Stomach smooth muscle (tissue), 2 donors: ENCODE data around the gene C3orf52.

ENCODE experiments used
- H3K27ac ChIP-seq: one replicate; pipeline ENCODE4 v1.7.0; 2013; ENCODE audit warnings: mild to moderate bottlenecking, low read length, inconsistent platforms
- H3K27me3 ChIP-seq, 2 donors: one replicate each; pipeline ENCODE4 v1.7.0; 2013; ENCODE audit warnings: low read length in 2 of 2; ENCODE audit not compliant: insufficient read depth in 2 of 2, control insufficient read depth in 1 of 2
- H3K36me3 ChIP-seq, 2 donors: one replicate each; pipeline ENCODE4 v1.7.0; 2013; ENCODE audit warnings: low read length in 2 of 2; ENCODE audit not compliant: control insufficient read depth in 2 of 2, insufficient read depth in 2 of 2
- H3K4me1 ChIP-seq: one replicate; pipeline ENCODE4 v1.7.0; 2013; ENCODE audit warnings: low read length; ENCODE audit not compliant: control insufficient read depth, insufficient read depth
- H3K4me3 ChIP-seq, 2 donors: one replicate each; pipeline ENCODE4 v1.7.0; 2013; ENCODE audit warnings: low read length in 2 of 2
- H3K9ac ChIP-seq, 2 donors: one replicate each; pipeline ENCODE4 v1.7.0; 2013; ENCODE audit warnings: low read length in 2 of 2, mild to moderate bottlenecking in 1 of 2
- H3K9me3 ChIP-seq, 2 donors: one replicate each; pipeline ENCODE4 v1.7.0; 2013; ENCODE audit warnings: low read length in 2 of 2; ENCODE audit not compliant: control insufficient read depth in 2 of 2
- donor health status: healthy.
- donor health status: Pancreatic carcinoma.

C3orf52 gene

GRCh38 chr3:112130638-112130993, 44.4 kb downstream of the C3orf52 start:
- Histone ChIP-seq H3K9me3 (no peaks in the 10 kb centered on the region), H3K36me3 (no peaks in the 10 kb centered on the region), H3K4me1 (no peaks in the 10 kb centered on the region), H3K27me3 (no peaks in the 10 kb centered on the region), H3K27ac (no peak overlapping the region), H3K9ac (no peak overlapping the region), H3K4me3 (no peak overlapping the region)

- Histone ChIP-seq H3K9ac (no peak overlapping the region), H3K4me3 (no peak overlapping the region), H3K9me3 (no peaks in the 10 kb centered on the region), H3K27me3 (no peaks in the 10 kb centered on the region), H3K4me1 (no peaks in the 10 kb centered on the region), H3K36me3 (no peaks in the 10 kb centered on the region), H3K27ac (no peak overlapping the region)
Measured at GRCh38 chr3:112131111-112131510, 44.9 kb downstream of the C3orf52 start.

GRCh38 chr3:112132088-112132487, 45.9 kb downstream of the C3orf52 start:
- H3K9me3 ChIP-seq = no peaks in the 10 kb centered on the region
- no peaks in the 10 kb centered on the region for H3K4me1 ChIP-seq
- no peaks in the 10 kb centered on the region for H3K36me3 ChIP-seq
- no peaks in the 10 kb centered on the region for H3K27me3 ChIP-seq
- H3K4me3 ChIP-seq = no peak overlapping the region
- H3K9ac ChIP-seq = no peak overlapping the region
- no peak overlapping the region for H3K27ac ChIP-seq

DNA sequence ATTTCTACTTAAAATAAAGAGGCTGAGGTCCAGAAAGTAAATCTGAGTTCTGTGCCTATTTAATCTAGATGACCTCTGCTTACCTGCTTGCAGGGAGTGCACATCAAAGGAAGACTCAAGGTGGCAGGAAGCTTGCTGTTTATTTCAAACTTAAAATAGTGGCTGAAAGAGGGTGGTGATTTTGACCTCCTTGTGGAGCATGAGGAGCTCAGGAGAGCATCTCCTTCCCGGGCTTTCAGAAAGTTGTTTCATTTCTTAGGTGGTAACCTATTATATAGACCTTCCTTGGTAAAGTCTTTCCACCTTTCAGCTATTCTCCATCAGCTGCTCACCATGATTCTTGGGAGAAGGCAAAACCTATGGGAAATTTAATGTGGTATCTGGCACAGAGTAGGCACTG, 46.4 kb downstream of the C3orf52 start:
- Histone ChIP-seq H3K4me3 (no peak overlapping the region), H3K27ac (no peak overlapping the region), H3K27me3 (no peaks in the 10 kb centered on the region), H3K9me3 (no peaks in the 10 kb centered on the region), H3K9ac (no peak overlapping the region), H3K36me3 (no peaks in the 10 kb centered on the region), H3K4me1 (no peaks in the 10 kb centered on the region)

DNA sequence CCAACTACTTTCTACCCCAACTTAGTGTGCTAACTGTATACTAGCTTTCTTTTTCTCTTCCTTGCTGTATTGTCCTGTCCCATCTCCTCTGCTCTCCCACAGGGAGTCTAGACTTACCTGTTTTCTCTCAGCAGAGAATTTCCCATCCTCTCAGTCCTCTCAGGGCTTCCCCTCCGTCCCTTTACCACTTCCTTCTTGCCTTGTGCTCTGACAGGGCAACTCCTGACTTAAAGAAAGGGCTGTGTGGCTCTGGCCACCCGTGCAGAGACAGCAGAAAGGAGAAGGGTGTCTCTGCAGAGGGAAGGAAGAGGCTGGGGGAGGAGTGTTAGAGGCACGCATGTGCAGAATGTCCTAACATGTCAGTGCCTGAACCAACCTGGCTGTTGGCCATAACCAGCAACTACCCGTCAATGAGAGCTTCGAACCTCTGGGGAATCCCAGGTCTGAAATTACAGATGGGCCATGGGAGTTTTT, 46.8 kb downstream of the C3orf52 start, which contains the start of gene GCSAM:
GCSAM (minus strand) TSS at position 274 of the 474 bp plus-strand sequence; CDS start at position 146, 128 bp downstream.
- Histone ChIP-seq H3K9ac (no peak within 1 kb of the TSS), H3K27ac (no peak within 1 kb of the TSS), H3K4me3 (no peak within 1 kb of the TSS), H3K27me3 (no peaks in the 10 kb centered on the region), H3K4me1 (no peaks in the 10 kb centered on the region), H3K9me3 (no peaks in the 10 kb centered on the region), H3K36me3 (no peaks in the 10 kb centered on the region)

- Histone ChIP-seq H3K36me3 (no peaks in the 10 kb centered on the region), H3K4me3 (no peak overlapping the region), H3K27ac (no peak overlapping the region), H3K27me3 (no peaks in the 10 kb centered on the region), H3K9me3 (no peaks in the 10 kb centered on the region), H3K4me1 (no peaks in the 10 kb centered on the region), H3K9ac (no peak overlapping the region)
Measured at GRCh38 chr3:112133626-112134334, 47.6 kb downstream of the C3orf52 start.

GRCh38 chr3:112134335-112135124, 48.3 kb downstream of the C3orf52 start:
- Histone ChIP-seq H3K4me3 (no peak overlapping the region), H3K4me1 (no peaks in the 10 kb centered on the region), H3K27ac (no peak overlapping the region), H3K36me3 (no peaks in the 10 kb centered on the region), H3K27me3 (no peaks in the 10 kb centered on the region), H3K9me3 (no peaks in the 10 kb centered on the region), H3K9ac (no peak overlapping the region)

DNA sequence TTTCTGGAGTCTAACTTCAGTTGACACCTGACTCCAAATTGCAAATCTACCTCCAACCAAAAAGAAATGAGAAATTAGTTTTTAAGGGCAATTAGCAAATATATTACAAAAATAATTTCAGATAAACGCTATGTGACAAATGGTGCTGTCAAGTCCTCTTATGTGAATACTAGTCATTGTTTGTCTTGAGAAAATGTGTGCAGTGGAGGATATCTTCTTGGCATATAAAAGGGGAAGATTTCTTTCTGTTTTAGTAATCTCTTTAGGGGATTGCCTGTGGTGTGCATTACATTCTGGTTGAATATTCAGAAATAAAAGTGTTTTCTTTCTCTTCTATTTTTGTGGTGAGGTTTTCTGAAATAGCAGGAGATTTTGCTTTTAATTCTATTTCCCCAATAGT, 49.9 kb downstream of the C3orf52 start:
- no peak overlapping the region for H3K27ac ChIP-seq
- H3K27me3 ChIP-seq = no peaks in the 10 kb centered on the region
- no peaks in the 10 kb centered on the region for H3K9me3 ChIP-seq
- H3K4me3 ChIP-seq = no peak overlapping the region
- H3K9ac ChIP-seq = no peak overlapping the region
- no peaks in the 10 kb centered on the region for H3K4me1 ChIP-seq
- H3K36me3 ChIP-seq = no peaks in the 10 kb centered on the region

GRCh38 chr3:112136959-112137693, 50.9 kb downstream of the C3orf52 start:
- Histone ChIP-seq H3K27me3 (no peaks in the 10 kb centered on the region), H3K4me1 (no peaks in the 10 kb centered on the region), H3K27ac (no peak overlapping the region), H3K4me3 (no peak overlapping the region), H3K9ac (no peak overlapping the region), H3K9me3 (no peaks in the 10 kb centered on the region), H3K36me3 (no peaks in the 10 kb centered on the region)

DNA sequence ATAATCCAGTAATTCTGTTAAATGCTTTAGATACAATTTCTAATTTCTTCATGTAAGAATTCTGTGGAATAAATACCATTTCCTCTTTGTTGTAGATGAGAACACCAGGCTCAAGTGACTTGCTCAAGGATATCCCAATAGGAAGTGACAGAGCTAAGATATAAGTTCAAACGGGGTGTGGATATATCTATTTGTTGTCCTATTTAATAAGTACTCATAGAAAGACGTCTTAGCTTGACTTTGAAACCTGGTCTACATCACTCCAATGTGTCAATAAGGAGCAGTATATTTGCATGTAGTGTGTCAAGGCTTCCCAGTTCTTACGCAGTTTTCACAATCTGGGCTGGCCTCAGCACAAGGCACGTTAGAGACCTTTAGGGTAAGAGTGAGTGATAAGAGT, 51.6 kb downstream of the C3orf52 start:
- Histone ChIP-seq H3K9ac (no peak overlapping the region), H3K9me3 (no peaks in the 10 kb centered on the region), H3K4me3 (no peak overlapping the region), H3K27me3 (no peaks in the 10 kb centered on the region), H3K4me1 (no peaks in the 10 kb centered on the region), H3K36me3 (no peaks in the 10 kb centered on the region), H3K27ac (no peak overlapping the region)
